ENCODE results near the gene TMED10.
A peak's percentile ranks its signal among the peaks of the same experiment; 100 is the strongest.

TMED10 gene

DNA sequence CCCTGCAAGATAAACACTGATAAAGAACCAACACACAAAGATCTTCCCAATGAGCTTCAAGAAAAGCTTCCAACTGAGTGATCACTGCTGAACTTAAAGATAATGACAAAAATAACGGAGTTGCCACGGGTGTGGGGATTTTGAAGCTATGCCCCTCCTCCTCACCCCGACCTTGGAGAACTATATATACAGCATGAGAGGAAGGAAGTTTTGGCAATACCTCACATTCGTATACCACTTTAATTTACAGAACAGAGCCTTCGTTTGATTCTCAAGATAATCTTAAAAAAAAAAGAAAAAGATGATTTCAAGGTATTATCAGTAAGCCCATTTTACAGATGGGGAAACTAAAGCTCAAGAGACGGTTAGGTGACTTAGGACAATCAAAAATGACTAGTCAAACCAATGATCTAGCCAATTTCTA, 50.3 kb downstream of the TMED10 start:
- DNase-seq, result no peak

DNA sequence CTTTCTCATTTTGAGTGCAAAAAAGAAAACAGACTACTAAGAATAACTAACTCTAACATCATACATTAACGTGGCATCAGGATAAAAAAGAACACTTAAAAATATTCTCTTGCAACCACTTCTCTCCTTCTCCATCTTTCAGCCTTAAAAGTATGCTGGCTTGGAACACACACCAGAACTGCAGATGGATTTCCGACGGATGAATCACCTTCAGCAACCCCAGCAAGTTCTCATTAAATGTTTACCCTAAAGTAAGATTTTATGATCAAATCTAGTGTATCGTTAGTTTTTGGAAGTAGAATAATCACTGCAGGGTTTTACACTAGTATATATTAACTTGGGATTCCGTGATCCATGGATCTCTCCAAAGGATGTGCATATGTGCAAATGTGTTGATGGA, 50.8 kb downstream of the TMED10 start:
- no peak for DNase-seq

GRCh38 chr14:75123991-75124390, 52.4 kb downstream of the TMED10 start:
- no peak for DNase-seq

GRCh38 chr14:75121552-75121951, 54.9 kb downstream of the TMED10 start:
- DNase-seq, result no peak

DNA sequence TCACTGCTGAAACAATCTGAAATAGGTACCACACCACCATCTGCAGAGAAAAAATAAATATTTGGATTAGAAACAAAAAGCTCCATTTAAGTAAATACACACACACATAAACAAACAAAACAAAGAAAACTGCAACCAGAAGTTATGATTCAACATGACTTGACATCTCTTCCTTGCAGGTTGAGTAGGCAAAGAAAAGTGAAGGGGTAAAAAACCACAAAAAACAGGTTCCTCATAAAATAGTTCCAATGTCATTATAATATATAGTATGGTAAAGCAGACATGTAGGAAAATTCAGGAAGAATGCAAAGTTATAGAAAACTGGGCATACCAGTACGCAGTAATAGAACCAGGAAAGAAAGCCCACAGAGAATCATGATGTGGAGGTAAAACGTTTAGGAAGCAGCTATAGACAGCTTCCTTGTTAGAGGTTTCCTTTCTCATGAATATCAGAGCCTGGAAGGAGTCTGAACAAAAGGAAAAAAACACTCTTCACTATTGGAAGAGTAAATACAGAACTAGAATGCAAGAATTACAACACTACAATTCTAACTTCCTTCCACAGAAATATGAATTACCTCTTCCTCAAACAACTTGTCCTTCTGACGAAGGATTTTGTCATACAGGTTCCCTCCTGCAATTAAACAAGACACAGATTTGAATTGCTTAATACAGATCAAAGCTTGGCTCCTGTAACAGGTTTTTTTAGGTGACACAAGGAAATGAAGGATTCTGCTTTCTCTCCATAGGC, 55.7 kb downstream of the TMED10 start:
- no peak for DNase-seq

DNA sequence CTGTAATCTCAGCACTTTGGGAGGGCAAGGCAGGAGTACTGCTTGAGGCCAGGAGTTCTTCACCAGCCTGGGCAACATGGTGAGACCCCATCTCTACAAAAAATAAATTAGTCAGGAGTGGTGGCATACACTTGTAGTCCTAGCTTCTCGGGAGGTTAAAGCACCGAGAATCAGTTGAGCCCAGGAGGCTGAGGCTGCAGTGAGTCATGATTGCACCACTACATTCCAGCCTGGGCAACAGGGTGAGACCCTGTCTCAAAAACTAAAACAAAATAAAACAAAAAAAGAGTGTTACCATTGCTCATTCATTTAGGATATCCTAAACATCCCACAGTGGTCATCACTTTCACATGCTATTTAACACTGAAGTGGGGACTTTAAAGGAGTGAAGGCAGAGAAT, 57.4 kb downstream of the TMED10 start:
- DNase-seq, result no peak

GRCh38 chr14:75113932-75114539, 62.4 kb downstream of the TMED10 start:
- DNase-seq, result no peak

GRCh38 chr14:75109877-75110276, 66.5 kb downstream of the TMED10 start:
- no peak for DNase-seq

- no peak for DNase-seq
These were observed 69.2 kb downstream of the TMED10 start for GRCh38 chr14:75107186-75107585.

GRCh38 chr14:75101491-75101890, 74.9 kb downstream of the TMED10 start:
- DNase-seq, result peak in 1 of 2 experiments; percentile 2

- no peak for DNase-seq
These were observed 77.7 kb downstream of the TMED10 start for GRCh38 chr14:75098682-75099081.

- no peak for DNase-seq
These were observed 78.2 kb downstream of the TMED10 start for GRCh38 chr14:75098212-75098611.

- DNase-seq, result no peak
These were observed 79.5 kb downstream of the TMED10 start for GRCh38 chr14:75096959-75097358.

DNA sequence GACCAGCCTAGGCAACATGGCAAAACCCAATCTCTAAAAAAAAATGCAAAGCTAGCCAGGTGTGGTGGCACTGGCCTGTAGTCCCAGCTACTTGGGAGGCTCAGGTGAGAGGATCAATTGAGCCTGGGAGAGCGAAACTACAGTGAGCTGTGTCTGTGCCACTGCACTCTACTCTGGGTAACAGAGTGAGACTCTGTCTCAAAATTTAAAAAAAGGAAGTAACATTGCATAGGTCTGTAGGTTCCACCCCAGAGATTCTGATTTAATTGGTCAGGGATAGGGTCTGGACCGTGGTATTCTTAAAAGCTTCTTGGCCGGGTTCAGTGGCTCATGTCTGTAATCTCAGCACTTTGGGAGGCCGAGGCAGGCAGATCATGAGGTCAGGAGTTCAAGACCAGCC, 80.7 kb downstream of the TMED10 start:
- no peak for DNase-seq

GRCh38 chr14:75094896-75095295, 81.5 kb downstream of the TMED10 start:
- DNase-seq, result no peak

DNA sequence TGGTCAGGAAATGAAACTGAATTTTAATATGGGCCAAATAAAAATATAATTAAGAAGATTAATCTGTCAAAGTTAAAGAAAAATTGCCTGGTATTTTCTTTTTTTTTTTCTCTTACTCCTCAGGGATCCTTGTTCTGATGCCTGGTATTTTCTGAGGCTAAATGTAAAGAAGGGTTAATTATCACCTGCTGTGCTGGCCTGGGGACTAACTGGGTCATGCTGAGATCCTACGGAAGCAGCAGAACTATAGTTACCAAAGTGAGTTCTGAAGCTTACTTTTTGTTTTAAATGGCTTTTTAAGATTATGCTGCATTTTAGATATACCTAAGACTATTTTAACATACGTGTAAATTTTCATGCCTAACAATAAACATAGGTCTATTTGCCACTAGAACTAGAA, 83.7 kb downstream of the TMED10 start:
- DNase-seq, result no peak

GRCh38 chr14:75091251-75091650, 85.2 kb downstream of the TMED10 start:
- DNase-seq, result no peak

DNA sequence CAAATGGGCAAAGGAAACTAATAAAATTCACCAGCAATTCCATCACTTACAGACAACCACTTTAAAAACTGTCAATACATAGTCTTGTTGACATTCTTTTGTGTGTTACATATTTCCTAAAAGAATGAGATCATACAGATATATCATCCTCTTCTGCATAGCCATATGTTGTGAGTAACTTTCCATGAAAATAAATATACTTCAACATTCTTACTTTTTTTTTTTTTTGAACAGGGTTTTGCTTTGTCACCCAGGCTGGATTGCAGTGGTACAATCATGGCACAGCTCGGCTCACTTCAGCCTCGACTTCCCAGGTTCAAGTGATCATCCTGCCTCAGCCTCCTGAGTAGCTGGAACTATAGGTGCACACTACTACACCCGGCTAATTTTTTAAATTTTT, 86.1 kb downstream of the TMED10 start:
- no peak for DNase-seq

DNA sequence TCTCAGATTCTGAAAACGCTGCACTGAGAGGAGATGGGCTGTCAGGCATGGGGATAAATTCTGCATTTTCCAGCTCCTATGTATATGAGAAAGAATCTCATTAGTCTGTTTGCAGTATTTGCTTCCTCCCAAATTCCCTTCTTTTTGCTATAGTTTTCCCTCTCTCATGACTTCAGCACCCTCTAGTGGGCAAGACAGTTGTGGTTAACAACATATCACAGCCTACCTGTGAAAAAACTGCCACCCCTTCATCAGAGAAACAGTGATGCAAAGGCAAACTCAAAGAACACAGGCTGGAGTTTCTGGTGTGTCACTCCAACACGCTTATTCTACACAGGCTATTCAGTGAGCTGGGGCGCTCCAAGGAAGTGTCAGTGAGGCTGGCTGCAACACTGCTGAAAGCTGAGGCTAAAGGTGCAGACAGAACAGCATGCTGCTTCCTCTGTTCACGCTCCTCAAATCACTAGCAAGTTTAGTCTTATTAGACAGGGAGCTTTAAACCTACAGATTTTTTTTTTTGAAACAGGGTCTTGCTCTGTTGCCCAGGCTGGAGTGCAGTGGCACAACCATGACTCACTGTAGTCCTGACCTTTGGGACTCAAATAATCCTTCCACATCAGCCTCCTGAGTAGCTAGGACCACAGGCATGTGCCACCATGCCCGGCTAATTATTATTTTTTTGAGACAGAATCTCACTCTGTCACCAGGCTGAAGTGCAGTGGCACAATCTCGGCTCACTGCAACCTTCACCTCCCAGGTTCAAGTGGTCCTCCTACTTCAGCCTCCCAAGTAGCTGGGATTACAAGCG, 87.6 kb downstream of the TMED10 start:
- peak; percentile 54 to 66 for DNase-seq

- DNase-seq, result no peak
These were observed 88.3 kb downstream of the TMED10 start for GRCh38 chr14:75088153-75088552.

DNA sequence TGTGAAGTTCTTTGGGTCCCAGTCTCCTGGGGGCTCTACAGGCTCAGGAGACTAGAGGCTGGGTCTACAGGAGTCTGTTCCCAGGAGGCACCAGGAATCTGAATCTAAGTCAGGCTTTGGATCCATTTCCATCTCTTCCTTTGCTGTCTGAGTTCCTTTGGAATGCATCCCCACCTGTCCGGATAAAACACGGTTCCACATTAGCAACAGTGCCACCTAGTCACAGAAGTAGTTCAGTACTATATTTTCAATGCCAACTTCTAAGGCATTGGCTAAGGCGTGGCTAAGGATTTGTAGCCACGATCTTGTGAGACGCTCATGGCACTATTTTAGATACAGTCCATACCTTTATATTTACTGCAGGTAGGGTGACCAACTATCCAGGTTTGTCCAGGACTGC, 91.9 kb downstream of the TMED10 start:
- DNase-seq, result no peak

DNA sequence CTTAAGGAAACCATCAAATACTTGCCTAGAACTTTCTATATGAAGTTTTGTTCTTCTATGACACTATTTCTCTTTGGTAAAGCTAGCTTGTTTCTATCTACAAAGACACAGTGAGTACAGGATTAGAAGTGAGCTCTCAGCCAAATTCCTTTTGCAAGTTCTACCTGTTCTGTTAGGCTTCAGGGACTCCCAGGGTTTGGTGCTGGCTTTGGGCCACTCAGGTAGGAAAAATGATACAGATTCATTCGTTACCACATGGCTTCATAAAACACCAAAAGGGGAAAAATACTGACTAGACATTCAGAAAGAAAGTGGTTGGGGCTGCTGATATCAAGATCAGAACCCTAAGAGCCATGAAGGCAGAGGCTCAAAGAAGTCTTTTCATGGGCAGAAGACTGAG, 93.1 kb downstream of the TMED10 start:
- no peak for DNase-seq

DNA sequence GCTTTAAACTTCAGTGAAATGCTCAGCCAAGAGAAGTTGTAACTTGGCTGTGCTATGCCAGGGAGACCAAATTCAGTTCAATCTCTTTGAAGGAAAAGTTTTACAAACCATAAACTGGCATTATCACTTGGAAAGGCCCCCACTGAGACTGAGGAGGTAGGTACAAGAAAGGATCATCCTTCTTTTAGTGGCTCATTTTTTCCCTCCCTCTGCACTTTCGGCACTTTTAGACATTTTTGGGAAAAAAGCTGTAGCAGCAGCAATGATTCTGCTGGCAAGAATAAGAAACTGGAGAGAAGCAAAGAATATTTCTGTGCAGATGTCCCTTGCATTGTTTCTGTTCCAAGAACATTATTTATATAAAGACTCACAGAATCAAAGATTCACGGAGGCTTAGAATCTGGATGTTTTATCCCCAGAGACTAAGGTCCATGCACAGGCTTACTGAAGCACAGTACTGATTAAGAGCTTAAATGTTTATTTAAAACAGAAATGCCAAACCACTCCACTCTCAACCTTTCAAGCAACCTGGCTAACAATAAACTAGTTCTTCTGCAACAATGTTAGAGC, 94.7 kb downstream of the TMED10 start:
- no peak for DNase-seq

Measured in NCI-H2081 (cell line).